OCI-LY1 (cell line): Measurements from ENCODE around the gene SUN5.

Experiments
- CTCF ChIP-seq: fragments of 200-600 bp; sonication (generic), shearing (Covaris generic); IDR thresholded peaks from 2 replicates; pipeline ENCODE4 v1.5.1; 2017; ENCODE audit warnings: mild to moderate bottlenecking, antibody characterized with exemption, low read length, moderate library complexity, mixed read lengths
- EZH2 ChIP-seq: fragments of 200-600 bp; sonication (generic), shearing (Covaris generic); IDR thresholded peaks from 2 replicates; pipeline ENCODE4 v1.8.0; 2017; ENCODE audit warnings: borderline replicate concordance, mixed run types, mild to moderate bottlenecking, antibody characterized with exemption, low read length, moderate library complexity, mixed read lengths

GRCh38 chr20:33037456-33037855 lies 33.2 kb upstream of the SUN5 start:
- TF ChIP-seq CTCF, result no peak
- TF ChIP-seq EZH2, result no peak
